ENCODE data around the gene GLT8D2. TPM values are rescaled to one million over a fixed set of nuclear protein-coding genes. Genes with fewer than 3 reads are reported as not detected.
"Not testable (repeated sequence)": the region's sequence is repeated elsewhere in the genome, so short reads cannot be mapped to it uniquely, and the experiment has no call there.

The GLT8D2 gene
- total RNA-seq, 2 experiments from 2014 or later = not detected

GRCh38 chr12:104048811-104049210, 1.2 kb downstream of the GLT8D2 start:
- Mint-ChIP-seq H3K4me3 (no peak overlapping the region), H3K4me1 (ENCODE audit: low read depth) (peaks cover 9% of the 10 kb centered on the region), H3K9me3 (no peaks in the 10 kb centered on the region), H3K27ac (no peak overlapping the region), H3K27me3 (ENCODE audit: low read depth) (peaks cover 32% of the 10 kb centered on the region), H3K36me3 (ENCODE audit: low read depth) (no peaks in the 10 kb centered on the region)
- CTCF ChIA-PET = interaction anchor here (0.6 kb wide), 1 partner anchor 60 kb away, joined by 3 read pairs; no protein-coding TSS in a partner anchor
- DNase-seq = no peak
- intact Hi-C loops (cut with micrococcal nuclease) = no loop called here

- H3K36me3 Mint-ChIP-seq (ENCODE audit: low read depth) = no peaks in the 10 kb centered on the region
- DNase-seq = no peak
- CTCF ChIA-PET = no interaction called here
Measured at GRCh38 chr12:104048162-104048561, 1.8 kb downstream of the GLT8D2 start.

GRCh38 chr12:104046306-104046705, 3.7 kb downstream of the GLT8D2 start:
- no peak for DNase-seq
- intact Hi-C loops (cut with micrococcal nuclease) = no loop called here
- Mint-ChIP-seq H3K36me3 (ENCODE audit: low read depth) (no peaks in the 10 kb centered on the region), H3K4me3 (no peak overlapping the region), H3K27ac (no peak overlapping the region), H3K27me3 (ENCODE audit: low read depth) (peaks cover 23% of the 10 kb centered on the region), H3K9me3 (no peaks in the 10 kb centered on the region), H3K4me1 (ENCODE audit: low read depth) (peaks cover 9% of the 10 kb centered on the region)
- CTCF ChIA-PET = interaction anchor here (0.7 to 2.0 kb wide), 5 partner anchors 10 to 989 kb away, joined by 3 to 6 read pairs (median 5); no protein-coding TSS in a partner anchor

More at GRCh38 chr12:104048162-104048561, 1.8 kb downstream of the GLT8D2 start:
- Mint-ChIP-seq H3K4me3 (no peak overlapping the region), H3K4me1 (ENCODE audit: low read depth) (peaks cover 9% of the 10 kb centered on the region), H3K27me3 (ENCODE audit: low read depth) (peaks cover 30% of the 10 kb centered on the region), H3K9me3 (no peaks in the 10 kb centered on the region), H3K27ac (no peak overlapping the region)
- intact Hi-C loops (cut with micrococcal nuclease) = no loop called here

- CTCF ChIA-PET = no interaction called here
- H3K4me1 Mint-ChIP-seq (ENCODE audit: low read depth) = no peaks in the 10 kb centered on the region
- no peak overlapping the region for H3K4me3 Mint-ChIP-seq
- no peak for DNase-seq
- no peak overlapping the region for H3K27ac Mint-ChIP-seq
- H3K9me3 Mint-ChIP-seq = no peaks in the 10 kb centered on the region
- intact Hi-C loops (cut with micrococcal nuclease) = no loop called here
- no peaks in the 10 kb centered on the region for H3K36me3 Mint-ChIP-seq (ENCODE audit: low read depth)
- peaks cover 8% of the 10 kb centered on the region for H3K27me3 Mint-ChIP-seq (ENCODE audit: low read depth)
Measured at GRCh38 chr12:104044158-104044557, 5.8 kb downstream of the GLT8D2 start.

GRCh38 chr12:104042580-104042979, 7.4 kb downstream of the GLT8D2 start:
- no peaks in the 10 kb centered on the region for H3K36me3 Mint-ChIP-seq (ENCODE audit: low read depth)

DNA sequence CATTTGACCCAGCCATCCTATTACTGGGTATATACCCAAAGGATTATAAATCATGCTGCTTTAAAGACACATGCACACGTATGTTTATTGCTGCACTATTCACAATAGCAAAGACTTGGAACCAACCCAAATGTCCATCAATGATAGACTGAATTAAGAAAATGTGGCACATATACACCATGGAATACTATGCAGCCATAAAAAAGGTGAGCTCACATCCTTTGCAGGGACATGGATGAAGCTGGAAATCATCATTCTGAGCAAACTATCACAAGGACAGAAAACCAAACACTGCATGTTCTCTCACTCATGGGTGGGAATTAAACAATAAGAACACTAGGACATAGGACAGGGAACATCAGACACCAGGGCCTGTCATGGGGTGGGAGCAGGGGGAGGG, 10.2 kb downstream of the GLT8D2 start:
- CTCF ChIA-PET, H3K4me3 Mint-ChIP-seq: not testable (repeated sequence)

More at GRCh38 chr12:104042580-104042979, 7.4 kb downstream of the GLT8D2 start:
- DNase-seq = no peak
- CTCF ChIA-PET = interaction anchor here (0.6 to 1.0 kb wide), 2 partner anchors 11 to 16 kb away, joined by 3 read pairs; no protein-coding TSS in a partner anchor
- no peak overlapping the region for H3K4me3 Mint-ChIP-seq
- intact Hi-C loops (cut with micrococcal nuclease) = no loop called here
- no peaks in the 10 kb centered on the region for H3K4me1 Mint-ChIP-seq (ENCODE audit: low read depth)
- no peaks in the 10 kb centered on the region for H3K27me3 Mint-ChIP-seq (ENCODE audit: low read depth)
- no peak overlapping the region for H3K27ac Mint-ChIP-seq
- H3K9me3 Mint-ChIP-seq = no peaks in the 10 kb centered on the region

DNA sequence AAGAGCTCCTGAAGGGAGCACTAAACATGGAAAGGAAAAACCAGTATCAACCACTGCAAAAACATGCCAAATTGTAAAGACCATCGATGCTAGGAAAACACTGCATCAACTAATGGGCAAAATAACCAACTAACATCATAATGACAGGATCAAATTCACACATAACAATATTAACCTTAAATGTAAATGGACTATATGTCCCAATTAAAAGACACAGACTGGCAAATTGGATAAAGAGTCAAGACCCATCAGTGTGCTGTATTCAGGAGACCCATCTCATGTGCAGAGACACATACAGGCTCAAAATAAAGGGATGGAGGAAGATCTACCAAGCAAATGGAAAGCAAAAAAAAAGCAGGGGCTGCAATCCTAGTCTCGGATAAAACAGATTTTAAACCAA, 13.8 kb downstream of the GLT8D2 start:
- H3K4me3 Mint-ChIP-seq; DNase-seq; H3K4me1 Mint-ChIP-seq (ENCODE audit: low read depth); CTCF ChIA-PET; H3K27ac Mint-ChIP-seq; H3K9me3 Mint-ChIP-seq; intact Hi-C loops (cut with micrococcal nuclease); H3K36me3 Mint-ChIP-seq (ENCODE audit: low read depth); H3K27me3 Mint-ChIP-seq (ENCODE audit: low read depth): not testable (repeated sequence)

More for the DNA sequence above, 10.2 kb downstream of the GLT8D2 start:
- H3K9me3 Mint-ChIP-seq; H3K27ac Mint-ChIP-seq; DNase-seq; H3K27me3 Mint-ChIP-seq (ENCODE audit: low read depth); intact Hi-C loops (cut with micrococcal nuclease); H3K36me3 Mint-ChIP-seq (ENCODE audit: low read depth); H3K4me1 Mint-ChIP-seq (ENCODE audit: low read depth): not testable (repeated sequence)

DNA sequence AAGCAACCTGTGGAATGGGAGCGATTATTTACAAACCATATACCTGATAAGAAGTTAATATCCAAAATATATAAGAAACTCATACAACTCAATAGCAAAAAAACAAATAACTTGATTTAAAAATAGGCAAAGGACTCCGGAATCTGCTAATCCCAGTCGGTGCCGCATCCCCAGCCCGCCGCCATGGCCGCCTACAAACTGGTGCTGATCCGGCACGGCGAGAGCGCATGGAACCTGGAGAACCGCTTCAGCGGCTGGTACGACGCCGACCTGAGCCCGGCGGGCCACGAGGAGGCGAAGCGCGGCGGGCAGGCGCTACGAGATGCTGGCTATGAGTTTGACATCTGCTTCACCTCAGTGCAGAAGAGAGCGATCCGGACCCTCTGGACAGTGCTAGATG, 19.4 kb downstream of the GLT8D2 start:
- CTCF ChIA-PET; DNase-seq; H3K4me1 Mint-ChIP-seq (ENCODE audit: low read depth); H3K9me3 Mint-ChIP-seq; H3K27me3 Mint-ChIP-seq (ENCODE audit: low read depth); intact Hi-C loops (cut with micrococcal nuclease); H3K27ac Mint-ChIP-seq; H3K36me3 Mint-ChIP-seq (ENCODE audit: low read depth); H3K4me3 Mint-ChIP-seq: not testable (repeated sequence)

DNA sequence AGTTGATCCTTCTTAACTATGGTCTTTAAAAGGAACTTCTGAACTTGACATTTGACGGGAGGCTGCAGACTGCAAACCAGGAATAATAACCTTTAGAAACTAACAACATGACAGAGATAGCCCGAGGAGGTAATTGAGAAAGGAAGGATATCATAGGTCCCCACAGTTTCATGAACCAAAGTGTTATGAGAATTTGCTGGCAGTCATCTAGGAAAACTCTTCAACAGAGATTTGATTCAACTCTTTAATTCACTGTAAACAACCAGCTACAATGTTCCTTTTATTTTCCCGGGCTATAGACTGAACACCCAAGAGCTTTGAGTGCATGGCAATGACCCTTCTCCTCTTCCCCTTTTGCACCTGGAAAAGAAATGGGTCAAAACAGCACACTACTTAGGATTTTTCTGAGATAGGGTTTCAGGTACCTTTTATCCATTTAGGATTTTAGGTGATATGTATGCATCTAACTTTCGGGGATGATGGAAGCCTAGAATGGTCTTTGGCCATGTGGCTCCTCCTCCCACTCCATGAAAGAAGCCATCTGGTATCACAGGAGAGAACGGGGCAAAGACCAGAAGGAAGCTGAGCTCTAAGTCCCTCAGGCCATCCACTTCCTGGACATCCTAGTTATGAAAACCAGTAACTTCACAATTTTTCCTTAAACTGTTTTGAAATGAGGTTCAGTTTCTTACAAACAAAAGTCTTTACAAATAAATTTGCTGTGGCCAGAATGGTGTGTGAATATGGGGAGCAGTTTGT, 23.0 kb downstream of the GLT8D2 start:
- H3K27ac Mint-ChIP-seq = no peak overlapping the region
- no peaks in the 10 kb centered on the region for H3K4me1 Mint-ChIP-seq (ENCODE audit: low read depth)
- CTCF ChIA-PET = no interaction called here

GRCh38 chr12:104025771-104026170, 24.2 kb downstream of the GLT8D2 start:
- no peak overlapping the region for H3K27ac Mint-ChIP-seq
- peaks cover 10% of the 10 kb centered on the region for H3K27me3 Mint-ChIP-seq (ENCODE audit: low read depth)
- no peaks in the 10 kb centered on the region for H3K36me3 Mint-ChIP-seq (ENCODE audit: low read depth)
- intact Hi-C loops (cut with micrococcal nuclease) = no loop called here
- CTCF ChIA-PET = no interaction called here
- no peak for DNase-seq
- H3K9me3 Mint-ChIP-seq = no peaks in the 10 kb centered on the region
- no peaks in the 10 kb centered on the region for H3K4me1 Mint-ChIP-seq (ENCODE audit: low read depth)
- H3K4me3 Mint-ChIP-seq = no peak overlapping the region

More for the DNA sequence above, 23.0 kb downstream of the GLT8D2 start:
- DNase-seq = no peak
- intact Hi-C loops (cut with micrococcal nuclease) = no loop called here
- H3K27me3 Mint-ChIP-seq (ENCODE audit: low read depth) = peaks cover 10% of the 10 kb centered on the region
- H3K9me3 Mint-ChIP-seq = no peaks in the 10 kb centered on the region
- H3K36me3 Mint-ChIP-seq (ENCODE audit: low read depth) = no peaks in the 10 kb centered on the region
- H3K4me3 Mint-ChIP-seq = no peak overlapping the region

- CTCF ChIA-PET = interaction anchor here (1.0 kb wide), 1 partner anchor 85 kb away, joined by 7 read pairs; no protein-coding TSS in a partner anchor
- peaks cover 17% of the 10 kb centered on the region for H3K27me3 Mint-ChIP-seq (ENCODE audit: low read depth)
Measured at GRCh38 chr12:104024348-104024747, 25.6 kb downstream of the GLT8D2 start.

GRCh38 chr12:104023710-104024109, 26.3 kb downstream of the GLT8D2 start:
- H3K4me3 Mint-ChIP-seq = no peak overlapping the region
- intact Hi-C loops (cut with micrococcal nuclease) = no loop called here
- no peaks in the 10 kb centered on the region for H3K36me3 Mint-ChIP-seq (ENCODE audit: low read depth)

More at GRCh38 chr12:104024348-104024747, 25.6 kb downstream of the GLT8D2 start:
- Mint-ChIP-seq H3K4me3 (no peak overlapping the region), H3K27ac (no peak overlapping the region), H3K9me3 (no peaks in the 10 kb centered on the region), H3K4me1 (ENCODE audit: low read depth) (no peaks in the 10 kb centered on the region), H3K36me3 (ENCODE audit: low read depth) (no peaks in the 10 kb centered on the region)
- intact Hi-C loops (cut with micrococcal nuclease) = no loop called here
- DNase-seq = no peak

GRCh38 chr12:104022786-104023185, 27.2 kb downstream of the GLT8D2 start:
- H3K9me3 Mint-ChIP-seq = no peaks in the 10 kb centered on the region
- CTCF ChIA-PET = no interaction called here
- peaks cover 17% of the 10 kb centered on the region for H3K27me3 Mint-ChIP-seq (ENCODE audit: low read depth)
- no peak overlapping the region for H3K27ac Mint-ChIP-seq
- no peak overlapping the region for H3K4me3 Mint-ChIP-seq
- H3K36me3 Mint-ChIP-seq (ENCODE audit: low read depth) = no peaks in the 10 kb centered on the region
- intact Hi-C loops (cut with micrococcal nuclease) = no loop called here
- H3K4me1 Mint-ChIP-seq (ENCODE audit: low read depth) = no peaks in the 10 kb centered on the region
- no peak for DNase-seq

More at GRCh38 chr12:104023710-104024109, 26.3 kb downstream of the GLT8D2 start:
- H3K9me3 Mint-ChIP-seq = no peaks in the 10 kb centered on the region
- CTCF ChIA-PET = interaction anchor here (1.0 kb wide), 1 partner anchor 85 kb away, joined by 7 read pairs; no protein-coding TSS in a partner anchor
- no peak overlapping the region for H3K27ac Mint-ChIP-seq
- no peaks in the 10 kb centered on the region for H3K4me1 Mint-ChIP-seq (ENCODE audit: low read depth)
- H3K27me3 Mint-ChIP-seq (ENCODE audit: low read depth) = peaks cover 19% of the 10 kb centered on the region
- DNase-seq = no peak

All from activated naive CD4-positive, alpha-beta T cell treated with anti-CD3 and anti-CD28 coated beads for 36 hours (primary cell).